HepG2 (cell line): ENCODE data around the gene ESPNL. TPM values are rescaled to one million over a fixed set of nuclear protein-coding genes. Genes with fewer than 3 reads are reported as not detected.

Experiments
- ATAC-seq: fragments of 200-7000 bp; cut with Tn5 transposase; 3 replicates; pipeline ENCODE4 v1.9.1; 2020; ENCODE audit warnings: mild to moderate bottlenecking, moderate library complexity
- BruUV-seq: library from RNA; stranded (reverse); fragments of 400-500 nt; replicated peaks from 2 replicates; lab custom pipeline; 2021; lab: Mats Ljungman, UMichigan
- CTCF ChIA-PET: fragments of 300-600 bp; formaldehyde crosslinking; extraction: SDS; loops from one replicate; lab custom pipeline; 2021; ENCODE audit warnings: low total read pairs, inconsistent platforms, low intra/inter-chr PET ratio; lab: Yijun Ruan, JAX
- POLR2A ChIA-PET: fragments of 350-600 bp; sonication (Branson Sonifier 250); formaldehyde crosslinking; loops from one replicate; lab custom pipeline; 2020; ENCODE audit warnings: antibody characterized with exemption, inconsistent platforms; lab: Yijun Ruan, JAX
- DNase-seq: peaks from one replicate; pipeline ENCODE4 v3.0.0-alpha.2; 2015; ENCODE audit warnings: low spot score
- FAIRE-seq: peaks from 3 replicates; lab custom pipeline; 2011; peaks lifted over from hg19 to GRCh38; lab: Jason Lieb, UNC
- H2AFZ ChIP-seq: one replicate; pipeline ENCODE4 v1.6.1; 2011; ENCODE audit warnings: low read length, inconsistent platforms
- H3K27ac ChIP-seq: fragments of 300-600 bp; 3 replicates; pipeline ENCODE4 v1.8.0; 2011; ENCODE audit warnings: mixed run types, mild to moderate bottlenecking, mixed read lengths, low read length, inconsistent platforms; ENCODE audit not compliant: insufficient read depth; ENCODE audit errors: extremely low read length
- H3K27me3 ChIP-seq, 2 experiments: fragments of 200-600 bp in 1 of 2; 2 replicates in 1 of 2; 3 replicates in 1 of 2; pipeline versions ENCODE4 v1.6.0 to v1.8.0; 2011; ENCODE audit warnings: low read length in 2 of 2, mild to moderate bottlenecking in 2 of 2, moderate library complexity in 2 of 2, inconsistent platforms in 1 of 2; ENCODE audit not compliant: insufficient read depth in 2 of 2, control insufficient read depth in 1 of 2
- H3K36me3 ChIP-seq, 2 experiments: fragments of 200-600 bp in 1 of 2; replicated peaks in 1 of 2; 2 replicates in 1 of 2; 3 replicates in 1 of 2; pipeline versions ENCODE4 v1.5.1 to v1.8.0; 2011; ENCODE audit warnings: low read length in 2 of 2, inconsistent platforms in 1 of 2; ENCODE audit not compliant: insufficient read depth in 2 of 2, control insufficient read depth in 1 of 2
- H3K4me1 ChIP-seq: 2 replicates; pipeline ENCODE4 v1.5.1; 2012; ENCODE audit warnings: low read length, inconsistent platforms; ENCODE audit not compliant: insufficient read depth
- H3K4me2 ChIP-seq: 2 replicates; pipeline ENCODE4 v1.6.0; 2011; ENCODE audit warnings: low read depth, low read length, inconsistent platforms
- H3K4me3 ChIP-seq, 3 experiments: fragments of 200-600 bp in 1 of 3; sonication (generic), shearing (Covaris generic) in 1 of 3; replicated peaks in 1 of 3; 2 replicates each; pipeline ENCODE4 v1.5.1; 2011 to 2016; ENCODE audit warnings: low read length in 3 of 3, inconsistent platforms in 2 of 3, low read depth in 2 of 3, mild to moderate bottlenecking in 2 of 3, control low read depth in 1 of 3, mixed read lengths in 1 of 3; ENCODE audit not compliant: insufficient read depth in 1 of 3
- H3K79me2 ChIP-seq: one replicate; pipeline ENCODE4 v1.6.1; 2011; ENCODE audit warnings: low read length, inconsistent platforms; ENCODE audit not compliant: insufficient read depth
- H3K9ac ChIP-seq: 2 replicates; pipeline ENCODE4 v1.6.0; 2011; ENCODE audit warnings: mild to moderate bottlenecking, low read depth, low read length, inconsistent platforms; ENCODE audit not compliant: insufficient read depth
- H3K9me3 ChIP-seq: 2 replicates; pipeline ENCODE4 v1.5.1; 2012; ENCODE audit warnings: mild to moderate bottlenecking, low read length
- H4K20me1 ChIP-seq: 2 replicates; pipeline ENCODE4 v1.6.0; 2011; ENCODE audit warnings: inconsistent platforms, mild to moderate bottlenecking, low read length, moderate library complexity; ENCODE audit not compliant: insufficient read depth
- ZBTB46 ChIP-seq: sonication (generic); formaldehyde crosslinking; IDR thresholded peaks from 2 replicates; pipeline ENCODE4 v1.4.0; 2020; ENCODE audit warnings: mild to moderate bottlenecking, missing genetic modification reagents, borderline replicate concordance
- ZNF274 ChIP-seq: sonication (generic); formaldehyde crosslinking; IDR thresholded peaks from 2 replicates; pipeline ENCODE4 v1.5.1; 2020; ENCODE audit warnings: mild to moderate bottlenecking, missing genetic modification reagents
- ZNF598 ChIP-seq: sonication (generic); formaldehyde crosslinking; IDR thresholded peaks from 2 replicates; pipeline ENCODE4 v1.5.1; 2020; ENCODE audit warnings: mild to moderate bottlenecking, missing genetic modification reagents, borderline replicate concordance
- ZNF687 ChIP-seq: sonication (generic); formaldehyde crosslinking; IDR thresholded peaks from 2 replicates; pipeline ENCODE4 v1.5.1; 2020; ENCODE audit warnings: mild to moderate bottlenecking, missing genetic modification reagents, moderate library complexity
- WGBS: methylation state at CpG from one replicate; pipeline ENCODE4 v1.1.6; 2017; ENCODE audit warnings: low lambda C conversion rate; 5-methylcytosine and 5-hydroxymethylcytosine counted together
- in situ Hi-C: cut with HindIII; loops from 2 replicates; pipeline ENCODE4 v1.10.0; 2017; ENCODE audit warnings: low pct_unique_long_range_greater_than_20kb; ENCODE audit not compliant: extremely low pct_ligation_motif_present
- intact Hi-C: fragments of 100-400 bp; cut with micrococcal nuclease; formaldehyde crosslinking; loops from one replicate; pipeline ENCODE4 v1.10.0; 2022; ENCODE audit not compliant: unreplicated experiment
- polyA plus RNA-seq, 8 experiments: library from polyadenylated mRNA; depleted of rRNA in 3 of 8; stranded (reverse) in 7 of 8; unstranded in 1 of 8; fragments of >200 nt; fragmentation: Illumina TruSeq in 4 of 8; extraction: Trizol in 4 of 8; gene quantifications; 2 replicates each; pipeline versions ENCODE4 v1.2.1 to v1.2.3, GENCODE V29; 2011 to 2016; ENCODE audit warnings: low read depth in 4 of 8, missing spikeins in 1 of 8, mixed read lengths in 1 of 8; ENCODE audit not compliant: insufficient read depth in 1 of 8
- total RNA-seq, 5 experiments: library from RNA; depleted of rRNA; stranded (reverse); fragments of >200 nt; fragmentation: Illumina TruSeq; extraction: Trizol; gene quantifications; 2 replicates each; pipeline ENCODE4 v1.2.3, GENCODE V29; 2016; ENCODE audit warnings: low read depth in 1 of 5
- TF ChIP-seq, protein P1 (sequence below): sonication (generic); formaldehyde crosslinking; IDR thresholded peaks from 2 replicates; pipeline ENCODE4 v1.9.0; 2022; ENCODE audit warnings: low read depth, missing genetic modification reagents
- TF ChIP-seq, protein P2 (sequence below): sonication (generic); formaldehyde crosslinking; IDR thresholded peaks from 2 replicates; pipeline ENCODE4 v1.5.0; 2020; ENCODE audit warnings: mild to moderate bottlenecking, missing genetic modification reagents, moderate library complexity

Gene ESPNL
- total and polyA plus RNA-seq, 2 of the 13 experiments (the other 11 are each of a cell fraction or from before 2014, with no cell fraction given), result 0.45 to 0.80 TPM

DNA sequence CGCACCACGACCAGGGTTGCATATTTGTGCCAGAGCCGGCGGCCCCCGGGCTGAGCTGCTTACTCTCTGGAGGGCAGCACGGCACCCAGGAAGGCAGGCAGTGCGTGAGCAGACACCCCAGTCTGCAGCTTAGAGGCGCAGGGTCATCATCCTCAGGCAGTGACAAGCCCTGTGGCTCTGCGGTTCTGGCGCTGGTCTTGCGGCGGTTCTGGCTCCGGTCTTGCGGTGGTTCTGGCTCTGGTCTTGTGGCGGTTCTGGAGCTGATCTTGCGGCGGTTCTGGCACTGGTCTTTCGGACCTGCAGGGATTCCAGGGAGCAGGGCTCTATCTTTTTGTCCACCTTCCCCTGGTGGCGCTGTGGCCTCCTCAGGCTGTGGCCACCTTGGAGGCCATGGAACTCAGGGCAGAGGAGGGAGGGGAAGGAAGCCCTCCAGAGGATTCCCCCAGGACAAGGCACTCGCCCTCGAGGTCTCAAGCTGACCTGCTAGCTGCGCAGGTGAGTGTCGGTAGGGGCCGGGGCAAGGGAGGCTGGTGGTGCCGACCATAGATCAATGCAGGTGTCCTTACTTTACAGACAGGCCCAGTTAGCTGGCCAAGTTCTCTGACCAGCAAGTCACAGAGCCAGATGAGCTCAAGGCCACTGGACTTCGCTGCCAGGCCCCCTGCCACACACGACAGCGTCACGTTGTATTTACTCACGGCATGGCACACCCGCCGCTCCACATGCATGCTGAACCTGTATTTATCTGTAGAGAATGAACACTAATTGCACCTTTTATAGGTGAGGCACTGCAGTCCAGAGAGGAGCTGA is 14.9 kb downstream of the ESPNL start:
- in situ Hi-C loops, result no loop called here

More for the DNA sequence above, 14.9 kb downstream of the ESPNL start:
- no peaks in the 10 kb centered on the region for H3K79me2 ChIP-seq
- H3K4me2 ChIP-seq, result no peak overlapping the region
- no peaks in the 10 kb centered on the region for H3K36me3 ChIP-seq
- no peak overlapping the region for H2AFZ ChIP-seq
- no peak overlapping the region for H3K27ac ChIP-seq
- DNase-seq (no peak), ATAC-seq (peak; percentile 61), FAIRE-seq (no peak)
- H3K4me1 ChIP-seq, result 0 out of 2 replicates have a peak, but pooled peaks cover 2% of the 10 kb centered on the region
- peaks cover 0 to 26% of the 10 kb centered on the region in 2 experiments; a peak in 3 of 5 replicates for H3K27me3 ChIP-seq
- 53% methylated on average over 28 of the region's 32 CpGs for WGBS
- CTCF ChIA-PET, result no interaction called here
- intact Hi-C loops, result no loop called here
- no peaks in the 10 kb centered on the region for H3K9me3 ChIP-seq
- H3K9ac ChIP-seq, result no peak overlapping the region
- POLR2A ChIA-PET, result no interaction called here
- H4K20me1 ChIP-seq, result no peaks in the 10 kb centered on the region
- BruUV-seq, result no TSS peak
- TF ChIP-seq ZNF687 (CRISPR knock-in tag) (peak; percentile 25), ZNF598 (CRISPR knock-in tag) (0 out of 2 replicates have a peak, but pooled peaks have one; percentile 7), ZBTB46 (CRISPR knock-in tag) (no peak), ZNF274 (CRISPR knock-in tag) (0 out of 2 replicates have a peak, but pooled peaks have one; percentile 25)
- TF ChIP-seq, protein P1, sequence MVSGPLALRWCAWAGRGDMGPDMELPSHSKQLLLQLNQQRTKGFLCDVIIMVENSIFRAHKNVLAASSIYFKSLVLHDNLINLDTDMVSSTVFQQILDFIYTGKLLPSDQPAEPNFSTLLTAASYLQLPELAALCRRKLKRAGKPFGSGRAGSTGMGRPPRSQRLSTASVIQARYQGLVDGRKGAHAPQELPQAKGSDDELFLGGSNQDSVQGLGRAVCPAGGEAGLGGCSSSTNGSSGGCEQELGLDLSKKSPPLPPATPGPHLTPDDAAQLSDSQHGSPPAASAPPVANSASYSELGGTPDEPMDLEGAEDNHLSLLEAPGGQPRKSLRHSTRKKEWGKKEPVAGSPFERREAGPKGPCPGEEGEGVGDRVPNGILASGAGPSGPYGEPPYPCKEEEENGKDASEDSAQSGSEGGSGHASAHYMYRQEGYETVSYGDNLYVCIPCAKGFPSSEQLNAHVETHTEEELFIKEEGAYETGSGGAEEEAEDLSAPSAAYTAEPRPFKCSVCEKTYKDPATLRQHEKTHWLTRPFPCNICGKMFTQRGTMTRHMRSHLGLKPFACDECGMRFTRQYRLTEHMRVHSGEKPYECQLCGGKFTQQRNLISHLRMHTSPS (CRISPR knock-in tag), result peak; percentile 33; the same call in 1 of the 2 replicates
- TF ChIP-seq, protein P2, sequence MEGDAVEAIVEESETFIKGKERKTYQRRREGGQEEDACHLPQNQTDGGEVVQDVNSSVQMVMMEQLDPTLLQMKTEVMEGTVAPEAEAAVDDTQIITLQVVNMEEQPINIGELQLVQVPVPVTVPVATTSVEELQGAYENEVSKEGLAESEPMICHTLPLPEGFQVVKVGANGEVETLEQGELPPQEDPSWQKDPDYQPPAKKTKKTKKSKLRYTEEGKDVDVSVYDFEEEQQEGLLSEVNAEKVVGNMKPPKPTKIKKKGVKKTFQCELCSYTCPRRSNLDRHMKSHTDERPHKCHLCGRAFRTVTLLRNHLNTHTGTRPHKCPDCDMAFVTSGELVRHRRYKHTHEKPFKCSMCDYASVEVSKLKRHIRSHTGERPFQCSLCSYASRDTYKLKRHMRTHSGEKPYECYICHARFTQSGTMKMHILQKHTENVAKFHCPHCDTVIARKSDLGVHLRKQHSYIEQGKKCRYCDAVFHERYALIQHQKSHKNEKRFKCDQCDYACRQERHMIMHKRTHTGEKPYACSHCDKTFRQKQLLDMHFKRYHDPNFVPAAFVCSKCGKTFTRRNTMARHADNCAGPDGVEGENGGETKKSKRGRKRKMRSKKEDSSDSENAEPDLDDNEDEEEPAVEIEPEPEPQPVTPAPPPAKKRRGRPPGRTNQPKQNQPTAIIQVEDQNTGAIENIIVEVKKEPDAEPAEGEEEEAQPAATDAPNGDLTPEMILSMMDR, result peak; percentile 54
- H3K4me3 ChIP-seq, result no peak overlapping the region
